ENCODE data around the gene MRPL38.

MRPL38 gene

DNA sequence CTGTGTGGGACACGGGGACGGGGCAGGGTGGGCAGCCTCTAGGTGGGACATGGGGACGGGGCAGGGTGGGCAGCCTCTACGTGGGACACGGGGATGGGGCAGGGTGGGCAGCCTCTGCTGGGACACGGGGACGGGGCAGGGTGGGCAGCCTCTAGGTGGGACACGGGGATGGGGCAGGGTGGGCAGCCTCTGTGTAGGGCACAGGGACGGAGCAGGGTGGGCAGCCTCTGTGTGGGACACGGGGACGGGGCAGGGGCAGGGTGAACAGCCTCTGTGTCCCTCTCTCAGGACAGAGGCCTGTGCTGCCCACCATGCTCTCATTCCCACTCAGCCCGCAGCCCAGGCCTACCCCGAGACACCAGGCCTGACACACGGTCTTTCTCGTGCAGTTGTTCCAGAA is 16.9 kb upstream of the MRPL38 start:
- no peak for DNase-seq (ENCODE audit: low read depth)
- no peak overlapping the region for H3K4me3 ChIP-seq (replicated peaks; ENCODE audit: low read depth, low read length)
- TF ChIP-seq, protein P1, sequence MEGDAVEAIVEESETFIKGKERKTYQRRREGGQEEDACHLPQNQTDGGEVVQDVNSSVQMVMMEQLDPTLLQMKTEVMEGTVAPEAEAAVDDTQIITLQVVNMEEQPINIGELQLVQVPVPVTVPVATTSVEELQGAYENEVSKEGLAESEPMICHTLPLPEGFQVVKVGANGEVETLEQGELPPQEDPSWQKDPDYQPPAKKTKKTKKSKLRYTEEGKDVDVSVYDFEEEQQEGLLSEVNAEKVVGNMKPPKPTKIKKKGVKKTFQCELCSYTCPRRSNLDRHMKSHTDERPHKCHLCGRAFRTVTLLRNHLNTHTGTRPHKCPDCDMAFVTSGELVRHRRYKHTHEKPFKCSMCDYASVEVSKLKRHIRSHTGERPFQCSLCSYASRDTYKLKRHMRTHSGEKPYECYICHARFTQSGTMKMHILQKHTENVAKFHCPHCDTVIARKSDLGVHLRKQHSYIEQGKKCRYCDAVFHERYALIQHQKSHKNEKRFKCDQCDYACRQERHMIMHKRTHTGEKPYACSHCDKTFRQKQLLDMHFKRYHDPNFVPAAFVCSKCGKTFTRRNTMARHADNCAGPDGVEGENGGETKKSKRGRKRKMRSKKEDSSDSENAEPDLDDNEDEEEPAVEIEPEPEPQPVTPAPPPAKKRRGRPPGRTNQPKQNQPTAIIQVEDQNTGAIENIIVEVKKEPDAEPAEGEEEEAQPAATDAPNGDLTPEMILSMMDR (IDR thresholded peaks at IDR 0.05; ENCODE audit: low read length, missing control alignments), result no peak

DNA sequence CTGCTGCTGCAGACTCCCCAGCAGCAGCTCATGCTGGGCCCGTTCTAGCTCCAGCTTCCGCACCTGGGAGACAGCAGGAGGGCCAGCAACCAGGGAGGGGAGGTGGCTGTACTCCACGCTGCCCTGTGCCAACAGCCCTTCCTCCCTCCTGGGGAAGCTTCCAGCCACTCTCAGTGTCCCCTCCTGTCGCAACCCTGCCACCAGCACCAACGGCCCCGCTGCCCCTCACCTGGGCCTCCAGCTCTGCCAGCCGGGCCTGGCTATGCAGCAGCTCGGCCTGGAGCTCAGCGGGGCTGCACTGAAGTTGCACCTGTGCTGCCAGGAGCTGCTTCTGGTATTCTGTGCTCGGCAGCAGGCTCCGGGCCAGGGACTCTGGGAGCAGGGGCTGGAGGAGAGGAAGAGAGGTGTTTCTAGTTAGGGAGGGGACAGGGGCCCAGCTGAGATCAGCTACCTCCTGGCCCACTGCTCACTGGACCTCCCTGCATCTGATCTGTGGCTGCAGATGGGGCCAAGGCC is 15.4 kb upstream of the MRPL38 start:
- no peak for DNase-seq (ENCODE audit: low read depth)
- TF ChIP-seq, protein P1 (IDR thresholded peaks at IDR 0.05; ENCODE audit: low read length, missing control alignments), result no peak
- H3K4me3 ChIP-seq (replicated peaks; ENCODE audit: low read depth, low read length), result no peak overlapping the region

DNA sequence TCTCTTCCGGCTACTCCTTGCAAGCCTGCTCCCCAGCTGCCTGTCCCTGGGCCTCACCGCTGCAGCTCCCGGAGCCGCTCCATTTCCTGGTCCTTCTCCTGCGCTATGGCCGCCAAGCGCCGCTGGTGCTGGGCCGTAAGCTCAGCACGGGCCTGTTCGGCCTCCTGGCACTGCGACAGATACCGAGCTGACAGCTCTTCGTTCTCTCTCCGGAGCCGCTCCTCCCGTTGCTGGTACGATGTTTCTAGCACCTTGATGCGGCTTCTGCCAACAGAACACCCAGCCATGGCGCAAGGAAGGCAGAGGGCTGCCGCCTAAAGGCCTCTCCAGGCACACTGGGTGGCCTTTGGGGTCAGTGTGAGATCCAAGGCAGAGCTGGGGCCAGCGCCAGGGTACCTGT is 14.9 kb upstream of the MRPL38 start:
- DNase-seq (ENCODE audit: low read depth), result no peak
- H3K4me3 ChIP-seq (replicated peaks; ENCODE audit: low read depth, low read length), result no peak overlapping the region
- TF ChIP-seq, protein P1 (IDR thresholded peaks at IDR 0.05; ENCODE audit: low read length, missing control alignments), result no peak

DNA sequence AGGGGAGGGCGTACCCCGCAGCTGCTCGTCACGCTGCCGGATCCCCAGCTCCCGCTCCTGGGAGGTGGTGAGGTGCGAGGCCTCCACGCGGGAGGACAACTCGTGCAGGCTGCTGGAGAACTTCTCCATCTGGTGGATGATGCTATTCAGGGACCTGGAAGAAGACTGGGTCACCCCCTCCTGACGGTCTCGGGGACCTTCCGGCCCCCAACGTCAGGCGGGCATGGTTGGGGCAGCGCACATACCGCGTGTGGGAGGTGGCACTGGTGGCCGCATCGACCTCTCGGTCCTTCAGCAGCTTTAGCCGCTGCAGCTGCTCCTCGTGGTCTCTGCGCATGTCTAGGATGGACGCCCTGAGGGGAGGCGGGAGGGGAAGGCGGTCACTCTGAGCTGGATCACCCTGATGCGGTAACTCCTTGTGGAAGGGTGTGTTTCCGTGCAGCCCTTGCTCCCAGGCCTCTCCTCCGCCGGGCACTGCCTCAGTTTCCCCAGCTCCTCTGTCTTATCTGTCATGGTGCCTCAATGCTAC is 13.3 kb upstream of the MRPL38 start:
- no peak for DNase-seq (ENCODE audit: low read depth)
- TF ChIP-seq, protein P1 (IDR thresholded peaks at IDR 0.05; ENCODE audit: low read length, missing control alignments), result no peak
- H3K4me3 ChIP-seq (replicated peaks; ENCODE audit: low read depth, low read length), result no peak overlapping the region

DNA sequence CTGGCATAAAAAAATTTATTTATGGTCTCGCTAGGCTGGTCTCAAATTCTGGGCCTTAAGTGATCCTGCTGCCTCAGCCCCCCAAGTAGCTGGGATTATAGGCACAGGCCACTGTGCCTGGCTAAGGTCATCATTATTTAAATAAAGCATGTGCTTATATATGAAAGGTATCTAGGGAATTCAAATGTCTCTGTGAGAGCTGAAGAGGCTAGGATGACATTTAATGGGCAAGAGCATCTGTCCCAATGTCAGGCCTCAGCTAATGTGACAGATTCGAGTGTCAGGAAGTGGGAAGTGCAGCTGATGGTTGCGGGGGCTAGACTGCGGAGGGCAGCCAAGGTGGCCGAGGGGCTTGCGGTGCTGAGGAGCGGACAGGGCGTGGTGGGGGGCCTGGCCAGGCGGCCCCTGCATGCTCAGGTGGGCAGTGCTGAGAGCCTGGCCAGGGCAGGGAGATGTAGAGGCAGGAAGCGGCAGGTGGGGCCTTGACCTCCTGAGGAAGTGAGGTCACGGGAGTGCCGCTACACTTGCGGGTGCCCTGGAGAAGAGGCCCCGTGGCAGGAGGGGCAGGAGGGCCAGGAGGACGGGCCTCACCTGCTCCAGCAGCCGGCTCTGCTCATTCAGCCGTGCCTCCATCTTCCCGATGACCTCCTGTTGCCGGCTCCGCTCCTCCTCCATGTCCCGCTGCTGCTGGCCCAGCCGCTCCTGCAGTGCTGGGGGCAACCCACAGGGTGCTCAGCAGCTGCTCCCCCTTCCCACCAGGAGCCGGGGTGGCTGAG is 12.6 kb upstream of the MRPL38 start:
- no peak for DNase-seq (ENCODE audit: low read depth)
- no peak overlapping the region for H3K4me3 ChIP-seq (replicated peaks; ENCODE audit: low read depth, low read length)
- TF ChIP-seq, protein P1 (IDR thresholded peaks at IDR 0.05; ENCODE audit: low read length, missing control alignments), result no peak

DNA sequence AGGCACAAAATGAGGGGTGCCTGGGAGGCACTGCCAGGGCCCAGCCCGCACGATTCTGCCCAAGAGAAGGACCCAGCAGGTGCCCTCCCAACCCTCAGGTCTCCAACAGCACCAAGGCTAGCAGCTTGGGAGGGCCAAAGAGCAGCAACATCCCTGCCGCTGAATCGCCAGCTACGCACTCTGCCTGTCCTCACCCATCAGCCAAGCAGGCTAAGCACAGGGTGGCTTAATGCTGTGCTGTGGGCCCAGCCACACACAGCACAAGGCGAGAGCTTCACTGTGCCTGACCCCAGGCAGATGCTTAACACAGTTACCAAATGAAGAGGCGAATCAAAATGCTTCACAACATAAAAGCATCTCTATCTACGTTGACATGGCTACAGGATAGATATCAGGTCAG is 10.6 kb upstream of the MRPL38 start:
- H3K4me3 ChIP-seq (replicated peaks; ENCODE audit: low read depth, low read length), result no peak overlapping the region
- TF ChIP-seq, protein P1 (IDR thresholded peaks at IDR 0.05; ENCODE audit: low read length, missing control alignments), result no peak
- no peak for DNase-seq (ENCODE audit: low read depth)
